Stimulated activated CD4-positive, alpha-beta T cell treated with anti-CD3 and anti-CD28 coated beads, TNF-alpha, amount 100 ng/mL, for 24 hours (primary cell): ENCODE results near the gene CWC15.
"Not testable (repeated sequence)": the region's sequence is repeated elsewhere in the genome, so short reads cannot be mapped to it uniquely, and the experiment has no call there.

Experiments used
- DNase-seq, 3 experiments: peaks; one replicate each; pipeline ENCODE4 v3.0.0-alpha.2; 2020; ENCODE audit warnings: low read depth in 3 of 3

The CWC15 gene

GRCh38 chr11:94913718-94914394, 59.5 kb downstream of the CWC15 start:
- DNase-seq, result not testable (repeated sequence)

- DNase-seq, result no peak
Observed at GRCh38 chr11:94912806-94913205, 60.5 kb downstream of the CWC15 start.
